Upper lobe of right lung (tissue), 1 donor: Measurements from ENCODE around the gene GFPT1. TPM values are rescaled to one million over a fixed set of nuclear protein-coding genes. Genes with fewer than 3 reads are reported as not detected.
A peak's percentile ranks its signal among the peaks of the same experiment; 100 is the strongest.

ENCODE experiments used
- ATAC-seq: fragments of 200-7000 bp; cut with Tn5 transposase; one replicate; pipeline ENCODE4 v1.9.1; 2020; ENCODE audit warnings: mild to moderate bottlenecking, moderate library complexity
- DNase-seq: peaks from one replicate; pipeline ENCODE4 v3.0.0-alpha.2; 2020
- H3K27ac ChIP-seq: fragments of 200-600 bp; one replicate; pipeline ENCODE4 v1.8.0; 2022
- H3K27me3 ChIP-seq: fragments of 200-600 bp; one replicate; pipeline ENCODE4 v1.8.0; 2022; ENCODE audit warnings: mild to moderate bottlenecking
- H3K36me3 ChIP-seq: fragments of 200-600 bp; one replicate; pipeline ENCODE4 v1.8.0; 2022
- H3K4me1 ChIP-seq: fragments of 200-600 bp; one replicate; pipeline ENCODE4 v1.8.0; 2022
- H3K4me3 ChIP-seq: fragments of 200-600 bp; one replicate; pipeline ENCODE4 v1.8.0; 2022; ENCODE audit warnings: mild to moderate bottlenecking
- H3K9me3 ChIP-seq: fragments of 200-600 bp; one replicate; pipeline ENCODE4 v1.8.0; 2022
- intact Hi-C: fragments of 100-400 bp; cut with DNase I; formaldehyde crosslinking; loops from one replicate; pipeline ENCODE4 v1.11.0; 2022
- total RNA-seq: library from RNA; stranded (reverse); fragmentation: NEBNext Ultra II Directional; extraction: Animal tissue kit (Norgen Biotek cat#: 25700); gene quantifications from one replicate; pipeline ENCODE4 v1.2.1, GENCODE V29; 2021
- TF ChIP-seq, protein P1 (sequence below): fragments of 200-600 bp; IDR thresholded peaks from one replicate; pipeline ENCODE4 v1.8.0; 2022; ENCODE audit warnings: antibody characterized with exemption
- donor health status: DM: no; HTN: yes; CAD: no; lungs with severe emphysema.

Gene GFPT1
- total RNA-seq, 1 donor from 2014 or later = 68.2 TPM

- H3K36me3 ChIP-seq = no peaks in the 10 kb centered on the region
- no peak overlapping the region for H3K4me3 ChIP-seq
- DNase-seq (no peak), ATAC-seq (no peak)
- H3K27ac ChIP-seq = no peak overlapping the region
- H3K9me3 ChIP-seq = no peaks in the 10 kb centered on the region
- no peaks in the 10 kb centered on the region for H3K27me3 ChIP-seq
- peaks cover 34% of the 10 kb centered on the region for H3K4me1 ChIP-seq
- intact Hi-C loops = no loop called here
- TF ChIP-seq, protein P1, sequence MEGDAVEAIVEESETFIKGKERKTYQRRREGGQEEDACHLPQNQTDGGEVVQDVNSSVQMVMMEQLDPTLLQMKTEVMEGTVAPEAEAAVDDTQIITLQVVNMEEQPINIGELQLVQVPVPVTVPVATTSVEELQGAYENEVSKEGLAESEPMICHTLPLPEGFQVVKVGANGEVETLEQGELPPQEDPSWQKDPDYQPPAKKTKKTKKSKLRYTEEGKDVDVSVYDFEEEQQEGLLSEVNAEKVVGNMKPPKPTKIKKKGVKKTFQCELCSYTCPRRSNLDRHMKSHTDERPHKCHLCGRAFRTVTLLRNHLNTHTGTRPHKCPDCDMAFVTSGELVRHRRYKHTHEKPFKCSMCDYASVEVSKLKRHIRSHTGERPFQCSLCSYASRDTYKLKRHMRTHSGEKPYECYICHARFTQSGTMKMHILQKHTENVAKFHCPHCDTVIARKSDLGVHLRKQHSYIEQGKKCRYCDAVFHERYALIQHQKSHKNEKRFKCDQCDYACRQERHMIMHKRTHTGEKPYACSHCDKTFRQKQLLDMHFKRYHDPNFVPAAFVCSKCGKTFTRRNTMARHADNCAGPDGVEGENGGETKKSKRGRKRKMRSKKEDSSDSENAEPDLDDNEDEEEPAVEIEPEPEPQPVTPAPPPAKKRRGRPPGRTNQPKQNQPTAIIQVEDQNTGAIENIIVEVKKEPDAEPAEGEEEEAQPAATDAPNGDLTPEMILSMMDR = no peak
These were observed 3.7 kb downstream of the GFPT1 start for GRCh38 chr2:69383176-69383812.

DNA sequence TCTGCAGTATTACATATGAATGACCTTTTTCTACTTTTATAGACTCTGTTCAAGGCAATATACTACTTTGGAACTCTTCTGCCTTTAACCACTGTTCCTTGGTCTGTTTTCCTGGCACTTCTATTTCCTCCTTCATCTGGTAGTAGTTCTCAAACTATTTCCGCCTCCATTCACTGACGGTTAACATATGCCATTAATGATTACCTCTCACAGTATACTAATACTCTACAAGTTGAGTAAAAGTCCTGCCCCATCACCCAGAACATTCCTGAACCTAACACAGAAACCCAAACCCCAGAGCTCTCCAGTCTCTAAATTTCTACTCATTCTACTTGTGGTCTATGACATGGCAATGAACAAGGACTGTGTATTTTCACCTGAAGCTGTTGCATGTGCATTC is 4.5 kb downstream of the GFPT1 start:
- Histone ChIP-seq H3K27me3 (no peaks in the 10 kb centered on the region), H3K27ac (no peak overlapping the region), H3K4me3 (no peak overlapping the region), H3K36me3 (no peaks in the 10 kb centered on the region), H3K9me3 (no peaks in the 10 kb centered on the region), H3K4me1 (peaks cover 34% of the 10 kb centered on the region)
- DNase-seq (no peak), ATAC-seq (no peak)
- intact Hi-C loops = no loop called here
- TF ChIP-seq, protein P1 = no peak

DNA sequence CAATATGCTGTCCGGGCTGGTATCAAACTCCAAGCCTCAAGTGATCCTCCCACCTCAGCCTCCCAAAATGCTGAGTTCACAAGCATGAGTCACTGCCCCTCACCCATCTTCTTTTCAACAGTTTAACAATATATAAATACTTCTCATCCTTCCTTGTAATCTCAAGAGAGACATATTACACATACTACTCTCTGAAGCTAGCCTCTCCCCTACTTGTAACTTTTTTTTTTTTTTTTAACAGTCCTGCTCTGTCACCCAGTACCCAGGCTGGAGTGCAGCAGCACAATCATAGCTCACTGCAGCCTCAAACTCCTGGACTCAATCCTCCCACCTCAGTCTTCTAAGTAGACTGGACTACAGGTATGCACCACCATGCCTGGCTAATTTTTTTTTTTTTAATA is 5.7 kb downstream of the GFPT1 start:
- DNase-seq (no peak), ATAC-seq (no peak)
- intact Hi-C loops = no loop called here
- H3K27me3 ChIP-seq = no peaks in the 10 kb centered on the region
- H3K36me3 ChIP-seq = no peaks in the 10 kb centered on the region
- no peak overlapping the region for H3K4me3 ChIP-seq
- H3K4me1 ChIP-seq = peaks cover 34% of the 10 kb centered on the region
- no peaks in the 10 kb centered on the region for H3K9me3 ChIP-seq
- H3K27ac ChIP-seq = no peak overlapping the region
- TF ChIP-seq, protein P1 = no peak

DNA sequence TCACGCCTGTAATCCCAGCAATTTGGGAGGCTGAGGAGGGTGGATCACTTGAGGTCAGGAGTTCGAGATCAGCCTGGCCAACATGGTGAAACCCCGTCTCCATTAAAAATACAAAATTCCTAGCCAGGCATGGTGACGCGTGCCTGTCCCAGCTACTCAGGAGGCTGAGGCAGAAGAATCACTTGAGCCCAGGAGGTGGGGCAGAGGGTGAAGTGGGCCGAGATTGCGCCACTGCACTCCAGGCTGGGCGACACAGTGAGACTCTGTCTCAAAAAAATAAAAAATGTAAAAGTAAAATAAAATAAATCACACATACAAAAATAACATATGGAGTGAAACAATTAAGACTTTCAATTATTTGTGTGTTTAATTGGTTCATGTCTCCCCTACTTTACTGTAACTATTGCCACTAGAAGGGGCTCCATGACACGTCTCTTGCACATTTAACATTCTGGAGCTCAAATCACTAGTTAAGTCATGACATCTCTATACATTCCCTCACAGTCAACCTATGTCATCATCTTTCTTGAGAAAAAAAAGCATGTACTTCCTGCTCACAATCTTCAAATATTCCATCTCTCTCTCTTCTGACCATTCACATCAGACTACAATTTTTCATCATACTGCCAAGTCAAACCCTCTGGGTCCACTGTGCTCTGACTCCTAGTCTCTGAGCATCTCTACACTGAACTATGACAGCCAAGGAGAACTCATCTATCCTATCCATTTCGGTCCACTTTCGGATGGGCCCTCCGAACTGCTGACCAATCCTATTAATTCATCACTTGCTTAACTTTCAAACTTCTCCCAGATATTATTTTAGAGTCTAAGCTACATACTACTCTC is 6.7 kb downstream of the GFPT1 start:
- Histone ChIP-seq H3K27me3 (no peaks in the 10 kb centered on the region), H3K36me3 (no peaks in the 10 kb centered on the region), H3K27ac (no peak overlapping the region), H3K4me3 (no peak overlapping the region), H3K9me3 (no peaks in the 10 kb centered on the region), H3K4me1 (peaks cover 29% of the 10 kb centered on the region)
- DNase-seq (peak; percentile 87), ATAC-seq (peak; percentile 84)
- TF ChIP-seq, protein P1 = no peak
- intact Hi-C loops = no loop called here

- no peak for ATAC-seq
- intact Hi-C loops = no loop called here
- no peak overlapping the region for H3K27ac ChIP-seq
These were observed 10.6 kb downstream of the GFPT1 start for GRCh38 chr2:69376403-69376802.

More at GRCh38 chr2:69376403-69376802, 10.6 kb downstream of the GFPT1 start:
- Histone ChIP-seq H3K9me3 (no peaks in the 10 kb centered on the region), H3K36me3 (peaks cover 21% of the 10 kb centered on the region), H3K27me3 (no peaks in the 10 kb centered on the region), H3K4me3 (no peak overlapping the region), H3K4me1 (peaks cover 11% of the 10 kb centered on the region)
- no peak for DNase-seq
- TF ChIP-seq, protein P1 = no peak
